BE2C (cell line): ENCODE measurements around the gene TIAM2.

Source experiments
- DNase-seq: peaks from one replicate; pipeline ENCODE4 v3.0.0-alpha.2; 2020
- H3K27me3 ChIP-seq: fragments of 250-450 bp; sonication (Bioruptor Pico); 2 replicates; pipeline ENCODE4 v1.5.1; 2020; ENCODE audit warnings: mild to moderate bottlenecking
- H3K36me3 ChIP-seq: fragments of 250-450 bp; sonication (Bioruptor Pico); 2 replicates; pipeline ENCODE4 v1.5.1; 2020; ENCODE audit warnings: mild to moderate bottlenecking
- H3K4me1 ChIP-seq: fragments of 250-450 bp; sonication (Bioruptor Pico); 2 replicates; pipeline ENCODE4 v1.5.1; 2020
- H3K4me3 ChIP-seq: 2 replicates; pipeline ENCODE4 v1.5.1; 2011; ENCODE audit warnings: low read depth, low read length
- H3K9me3 ChIP-seq: fragments of 250-450 bp; sonication (Bioruptor Pico); 2 replicates; pipeline ENCODE4 v1.5.1; 2020
- TF ChIP-seq, protein P1 (sequence below): IDR thresholded peaks from 2 replicates; pipeline ENCODE4 v1.5.1; 2012; ENCODE audit warnings: mild to moderate bottlenecking, low read depth, low read length

Gene TIAM2

GRCh38 chr6:155246825-155247224 lies 251.7 kb downstream of the TIAM2 start:
- DNase-seq = no peak
- Histone ChIP-seq H3K36me3 (peaks cover 10% of the 10 kb centered on the region), H3K4me3 (no peak overlapping the region), H3K27me3 (no peaks in the 10 kb centered on the region), H3K9me3 (no peaks in the 10 kb centered on the region), H3K4me1 (no peaks in the 10 kb centered on the region)
- TF ChIP-seq, protein P1, sequence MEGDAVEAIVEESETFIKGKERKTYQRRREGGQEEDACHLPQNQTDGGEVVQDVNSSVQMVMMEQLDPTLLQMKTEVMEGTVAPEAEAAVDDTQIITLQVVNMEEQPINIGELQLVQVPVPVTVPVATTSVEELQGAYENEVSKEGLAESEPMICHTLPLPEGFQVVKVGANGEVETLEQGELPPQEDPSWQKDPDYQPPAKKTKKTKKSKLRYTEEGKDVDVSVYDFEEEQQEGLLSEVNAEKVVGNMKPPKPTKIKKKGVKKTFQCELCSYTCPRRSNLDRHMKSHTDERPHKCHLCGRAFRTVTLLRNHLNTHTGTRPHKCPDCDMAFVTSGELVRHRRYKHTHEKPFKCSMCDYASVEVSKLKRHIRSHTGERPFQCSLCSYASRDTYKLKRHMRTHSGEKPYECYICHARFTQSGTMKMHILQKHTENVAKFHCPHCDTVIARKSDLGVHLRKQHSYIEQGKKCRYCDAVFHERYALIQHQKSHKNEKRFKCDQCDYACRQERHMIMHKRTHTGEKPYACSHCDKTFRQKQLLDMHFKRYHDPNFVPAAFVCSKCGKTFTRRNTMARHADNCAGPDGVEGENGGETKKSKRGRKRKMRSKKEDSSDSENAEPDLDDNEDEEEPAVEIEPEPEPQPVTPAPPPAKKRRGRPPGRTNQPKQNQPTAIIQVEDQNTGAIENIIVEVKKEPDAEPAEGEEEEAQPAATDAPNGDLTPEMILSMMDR = no peak

DNA sequence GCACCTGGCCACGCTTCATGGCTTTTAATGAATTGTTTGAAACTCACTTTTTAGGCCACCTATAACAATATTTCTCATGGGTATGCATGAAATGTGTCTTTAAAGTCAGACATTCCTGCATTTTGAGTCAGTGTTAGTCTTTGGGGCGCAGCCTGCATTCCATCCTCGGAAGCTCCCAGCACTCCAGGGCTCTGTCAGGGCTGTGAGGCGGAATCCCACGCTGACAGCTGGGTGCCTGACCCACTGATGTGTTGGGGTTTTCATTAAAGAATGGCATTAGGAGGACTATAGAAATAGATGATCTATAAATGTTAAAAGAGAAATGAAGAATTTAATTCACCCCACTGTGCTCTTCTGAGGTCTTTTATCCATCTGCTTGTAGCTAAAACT lies 252.5 kb downstream of the TIAM2 start:
- Histone ChIP-seq H3K27me3 (no peaks in the 10 kb centered on the region), H3K36me3 (peaks cover 12% of the 10 kb centered on the region), H3K9me3 (no peaks in the 10 kb centered on the region), H3K4me1 (no peaks in the 10 kb centered on the region), H3K4me3 (no peak overlapping the region)
- TF ChIP-seq, protein P1 = no peak
- no peak for DNase-seq

DNA sequence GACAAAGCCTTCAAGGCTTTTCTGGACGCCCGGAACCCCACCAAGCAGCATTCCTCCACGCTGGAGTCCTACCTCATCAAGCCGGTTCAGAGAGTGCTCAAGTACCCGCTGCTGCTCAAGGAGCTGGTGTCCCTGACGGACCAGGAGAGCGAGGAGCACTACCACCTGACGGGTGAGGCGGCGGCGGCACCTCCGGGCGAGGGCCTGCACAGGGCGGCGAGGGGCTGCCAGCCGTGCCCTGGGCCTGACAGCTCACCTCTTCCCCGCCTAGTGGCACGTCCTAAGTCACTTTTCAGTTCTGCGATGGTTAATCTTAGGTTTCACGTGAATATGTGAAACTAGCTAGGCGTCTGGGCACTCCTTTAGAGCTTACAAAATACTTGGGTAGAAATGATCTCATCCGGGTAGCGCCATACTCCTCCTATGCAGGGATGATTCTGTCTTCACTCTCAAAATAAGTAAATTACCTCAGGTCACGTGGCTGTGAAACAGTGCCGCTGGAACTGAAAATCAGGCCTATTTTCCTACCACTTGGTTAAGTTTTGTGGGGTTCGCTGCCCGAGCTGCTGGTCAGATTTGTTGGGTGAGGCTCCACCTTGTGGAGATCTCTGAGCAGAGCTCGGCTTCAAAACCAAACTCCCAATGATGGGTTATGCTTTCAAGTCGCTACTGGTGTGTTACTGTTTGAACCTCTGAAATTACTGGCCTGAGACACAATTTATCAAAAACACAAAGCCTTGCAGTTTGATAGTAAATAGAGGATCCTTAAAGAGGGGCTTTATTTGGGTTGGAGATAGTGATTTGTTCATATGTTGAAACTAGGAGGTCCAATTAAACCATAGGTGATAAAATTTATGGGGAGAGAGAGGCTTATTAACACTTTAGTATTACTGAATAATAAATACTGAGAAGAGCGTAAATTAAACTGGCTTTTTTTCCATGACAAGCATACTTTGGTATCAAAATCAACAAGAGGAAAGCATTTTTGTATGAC lies 253.2 kb downstream of the TIAM2 start:
- DNase-seq = peak; percentile 55
- TF ChIP-seq, protein P1 = peak; percentile 83
- Histone ChIP-seq H3K36me3 (peaks cover 16% of the 10 kb centered on the region), H3K4me1 (no peaks in the 10 kb centered on the region), H3K9me3 (no peaks in the 10 kb centered on the region), H3K27me3 (no peaks in the 10 kb centered on the region), H3K4me3 (no peak overlapping the region)

DNA sequence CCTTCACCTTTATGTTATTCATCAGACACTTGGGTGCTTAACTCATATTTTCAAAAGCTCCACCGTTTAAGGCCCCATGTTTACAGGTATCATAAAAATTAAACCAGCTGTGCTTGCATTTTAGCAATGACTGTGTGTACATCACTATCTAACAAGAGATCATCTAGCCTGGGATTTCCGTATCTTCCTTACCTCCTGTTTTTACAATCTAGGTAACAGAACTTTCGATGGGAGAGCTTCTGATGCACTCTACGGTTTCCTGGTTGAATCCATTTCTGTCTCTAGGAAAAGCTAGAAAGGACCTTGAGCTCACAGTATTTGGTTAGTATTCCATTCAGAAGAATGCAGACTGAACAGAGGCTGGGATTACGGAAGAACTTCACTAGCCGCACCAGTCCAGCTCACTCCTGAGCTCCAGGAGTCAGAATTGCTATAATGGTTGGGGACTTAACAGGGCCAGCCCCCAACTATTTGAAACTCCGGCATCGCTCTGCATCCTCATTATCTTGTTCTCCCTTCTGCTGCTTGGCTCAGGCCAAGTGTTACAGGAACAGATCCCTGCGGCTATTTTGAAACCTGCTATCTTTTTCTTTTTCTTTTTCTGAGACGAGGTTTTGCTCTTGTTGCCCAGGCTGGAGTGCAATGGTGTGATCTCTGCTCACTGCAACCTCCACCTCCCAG lies 255.7 kb downstream of the TIAM2 start:
- no peaks in the 10 kb centered on the region for H3K27me3 ChIP-seq
- no peak for DNase-seq
- H3K4me3 ChIP-seq = no peak overlapping the region
- no peaks in the 10 kb centered on the region for H3K9me3 ChIP-seq
- H3K36me3 ChIP-seq = peaks cover 27% of the 10 kb centered on the region
- TF ChIP-seq, protein P1 = no peak
- no peaks in the 10 kb centered on the region for H3K4me1 ChIP-seq

DNA sequence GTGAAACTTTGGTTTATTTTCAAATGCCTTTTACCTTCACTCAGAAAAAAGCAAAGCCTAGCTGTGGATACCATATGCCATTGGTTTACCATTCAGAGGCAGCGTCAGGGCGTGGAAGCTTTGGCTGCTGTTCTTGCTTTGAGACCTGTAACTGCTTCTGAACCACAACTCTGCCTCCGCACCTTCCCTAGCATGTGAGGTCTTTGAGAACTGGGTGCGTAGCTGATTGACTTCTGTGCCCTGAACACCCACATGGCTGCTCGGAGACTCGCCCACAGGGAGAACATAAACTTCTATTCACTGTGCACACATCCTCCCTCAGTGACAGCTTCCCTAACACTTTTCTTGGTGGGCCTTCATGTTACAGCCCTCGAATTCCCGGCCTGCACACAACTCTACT lies 257.5 kb downstream of the TIAM2 start:
- DNase-seq = no peak
- H3K27me3 ChIP-seq = no peaks in the 10 kb centered on the region
- H3K4me1 ChIP-seq = no peaks in the 10 kb centered on the region
- no peaks in the 10 kb centered on the region for H3K9me3 ChIP-seq
- TF ChIP-seq, protein P1 = no peak
- H3K36me3 ChIP-seq = peaks cover 36% of the 10 kb centered on the region
- no peak overlapping the region for H3K4me3 ChIP-seq
